Measurements from ENCODE around the gene C2orf80.
"Not testable (repeated sequence)": the region's sequence is repeated elsewhere in the genome, so short reads cannot be mapped to it uniquely, and the experiment has no call there.

C2orf80 gene

DNA sequence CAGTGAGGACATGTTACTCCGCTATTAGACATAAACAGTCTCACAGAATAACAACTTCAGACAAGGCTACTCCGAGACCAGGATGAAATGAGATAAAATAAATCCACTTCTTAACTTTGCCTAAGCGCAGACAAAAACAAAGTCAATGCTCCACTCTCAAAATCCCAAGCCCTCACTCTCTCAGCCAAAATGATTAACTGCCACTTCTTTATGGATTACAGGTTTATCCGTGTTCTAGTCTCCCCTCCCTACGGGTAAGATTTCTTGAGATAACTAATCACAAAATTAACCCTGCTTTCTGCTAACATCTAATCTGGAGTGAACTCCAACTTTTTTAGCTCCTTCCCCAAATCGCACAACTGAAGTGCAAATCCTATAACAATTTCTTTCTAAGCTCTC lies 59.1 kb downstream of the C2orf80 start:
- DNase-seq, result no peak

DNA sequence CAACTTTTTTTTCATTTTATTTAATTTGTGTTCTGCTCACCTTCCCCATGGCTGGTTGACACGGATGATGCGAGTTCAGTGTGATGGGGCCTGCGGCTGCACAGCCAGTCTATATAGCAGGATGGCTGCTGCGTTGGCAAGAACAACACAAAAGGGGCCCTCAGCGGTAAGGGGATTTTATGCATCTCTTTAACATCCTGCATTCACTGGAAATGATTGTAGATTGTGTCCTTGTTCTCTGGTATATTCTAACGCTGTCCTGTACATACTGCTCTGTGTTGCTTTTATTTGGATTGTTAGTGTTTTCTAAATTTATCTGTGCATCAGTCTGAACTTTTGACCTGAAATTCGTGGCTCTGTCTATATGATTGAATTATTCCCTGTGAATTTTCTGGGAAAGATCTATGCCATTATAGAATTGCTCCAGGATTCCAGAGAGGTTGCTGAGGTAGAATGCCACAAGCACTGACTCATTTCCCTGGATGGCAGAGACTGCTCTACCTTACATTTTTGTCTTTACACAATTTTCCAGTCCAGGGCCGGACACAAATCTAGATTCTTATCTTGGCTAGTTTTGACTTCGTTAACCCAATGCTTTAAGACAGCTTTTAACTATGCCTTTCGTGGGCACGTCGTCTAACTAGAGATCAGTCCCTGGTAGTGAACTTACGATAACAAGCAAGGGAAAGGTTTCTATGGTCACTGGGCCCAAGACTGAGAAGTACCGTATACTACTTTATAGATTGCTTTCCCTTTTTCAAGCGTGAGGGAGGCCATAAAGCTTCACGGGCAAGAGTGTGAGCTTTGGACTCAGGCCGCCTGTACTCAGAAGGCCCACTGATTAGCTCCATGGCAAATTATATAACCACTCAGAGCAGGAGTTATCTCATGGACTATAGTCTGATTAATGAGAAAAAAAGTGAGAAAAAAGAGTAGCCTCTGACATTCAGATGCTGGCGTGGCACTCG lies 59.8 kb downstream of the C2orf80 start, which contains the start of gene CRYGC:
CRYGC (minus strand) TSS at position 85 of the 968 bp plus-strand sequence; CDS start at position 49, 36 bp downstream.
- DNase-seq, result no peak

DNA sequence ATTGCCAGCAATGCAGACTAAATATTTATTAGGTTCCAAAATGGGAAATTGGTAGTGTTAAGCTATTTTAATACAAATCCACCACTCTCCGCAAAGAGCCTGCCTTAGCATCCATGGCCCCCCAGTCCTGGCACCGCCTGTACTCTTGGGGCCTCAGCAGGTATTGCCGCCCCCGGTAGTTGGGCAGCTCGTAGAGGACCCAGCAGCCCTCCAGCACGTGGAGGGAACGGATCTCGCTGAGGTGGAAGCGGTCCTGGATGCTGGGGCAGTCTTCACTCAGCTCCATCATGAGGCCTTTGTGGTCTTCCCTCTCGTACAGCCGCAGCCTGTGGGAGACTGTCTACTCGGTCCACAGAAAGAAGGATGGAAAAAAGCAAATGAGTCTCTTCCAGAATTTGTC lies 61.7 kb downstream of the C2orf80 start:
- no peak for DNase-seq

GRCh38 chr2:208127090-208127489 lies 62.7 kb downstream of the C2orf80 start:
- DNase-seq, result no peak

DNA sequence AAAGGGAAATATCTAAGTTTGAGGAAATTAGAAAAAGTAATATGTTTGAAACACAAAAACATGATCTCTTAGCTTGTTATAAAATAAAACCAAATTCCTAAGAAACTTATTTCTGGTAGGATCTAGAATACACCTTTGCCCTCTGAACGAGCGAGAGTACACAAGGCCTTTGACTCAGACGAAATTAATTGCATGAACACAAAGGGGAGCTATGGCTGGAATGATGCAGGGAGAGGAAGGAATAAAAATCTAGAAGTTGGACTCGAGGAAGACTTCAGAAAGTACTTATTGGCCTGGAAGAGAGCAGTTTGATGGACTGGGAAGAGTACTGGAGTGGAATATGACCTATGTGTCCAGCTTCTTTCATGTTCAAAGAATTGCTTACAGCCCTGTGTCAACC lies 64.6 kb downstream of the C2orf80 start:
- no peak for DNase-seq

- not testable (repeated sequence) for DNase-seq
These were observed 65.7 kb downstream of the C2orf80 start, which contains the start of gene CRYGD for GRCh38 chr2:208124013-208124715. CRYGD (minus strand) TSS chr2:208124524; CDS start chr2:208124473, 51 bp downstream.

DNA sequence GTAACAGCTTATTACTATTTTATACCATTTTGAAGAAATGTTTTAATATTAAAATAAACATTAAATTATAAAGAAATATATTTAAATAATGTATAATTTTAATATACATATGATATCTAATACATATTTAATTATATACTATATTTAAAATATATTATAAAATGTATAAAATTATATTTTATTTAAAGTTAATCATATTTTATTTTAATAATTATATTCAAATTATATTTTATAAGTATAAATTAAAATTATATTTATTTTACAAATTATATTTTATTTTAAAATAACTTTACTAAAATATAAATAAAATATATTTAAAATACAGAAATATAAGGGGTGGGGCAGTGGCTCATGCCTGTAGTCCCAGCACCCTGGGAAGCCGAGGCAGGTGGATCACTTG lies 67.6 kb downstream of the C2orf80 start:
- no peak for DNase-seq

DNA sequence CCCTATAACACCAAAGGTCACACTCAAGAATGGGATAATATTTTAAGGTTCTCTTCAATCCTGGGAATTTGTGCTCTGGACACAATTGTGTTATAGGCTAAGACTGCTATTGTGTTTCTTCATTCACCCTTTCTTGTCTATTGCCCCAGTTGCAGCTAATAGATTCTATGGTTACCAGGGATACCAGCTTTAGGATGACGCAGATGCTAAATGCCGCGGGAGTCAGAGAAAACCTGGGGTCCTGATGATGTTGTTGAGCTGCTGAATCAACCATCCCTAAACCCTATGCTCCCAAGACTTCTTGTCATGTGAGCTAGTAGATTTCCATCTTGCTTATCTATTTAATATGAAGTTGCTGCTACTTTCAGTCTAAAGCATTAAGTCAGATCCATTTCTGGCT lies 70.9 kb downstream of the C2orf80 start:
- no peak for DNase-seq

DNA sequence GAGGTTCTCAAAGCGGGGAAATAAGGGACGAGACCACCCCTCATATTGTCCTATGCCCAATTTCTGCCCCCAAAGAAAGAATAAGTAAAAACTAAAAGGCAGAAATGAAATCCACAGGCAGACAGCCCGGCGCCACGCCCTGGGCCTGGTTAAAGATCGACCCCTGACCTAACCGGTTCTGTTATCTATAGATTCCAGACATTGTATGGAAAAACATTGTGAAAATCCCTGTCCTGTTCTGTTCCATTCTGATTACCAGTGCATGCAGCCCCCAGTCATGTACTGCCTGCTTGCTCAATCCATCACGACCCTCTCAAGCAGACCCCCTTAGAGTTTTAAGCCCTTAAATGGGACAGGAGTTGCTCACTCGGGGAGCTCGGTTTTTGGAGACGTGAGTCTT lies 72.4 kb downstream of the C2orf80 start:
- DNase-seq, result not testable (repeated sequence)
